HL-60 (cell line): ENCODE data around the gene LZTFL1.

ENCODE experiments used
- DNase-seq, 2 experiments: peaks; one replicate each; pipeline ENCODE4 v3.0.0-alpha.2; 2010 to 2020; ENCODE audit warnings: low read depth in 1 of 2, low spot score in 1 of 2
- H3K27ac ChIP-seq: fragments of 250-450 bp; sonication (Bioruptor Pico); replicated peaks from 2 replicates; pipeline ENCODE4 v1.5.1; 2020; ENCODE audit warnings: mild to moderate bottlenecking, moderate library complexity
- H3K27me3 ChIP-seq: fragments of 250-450 bp; sonication (Bioruptor Pico); 2 replicates; pipeline ENCODE4 v1.5.1; 2021; ENCODE audit warnings: mild to moderate bottlenecking, moderate library complexity; ENCODE audit not compliant: insufficient read depth, poor library complexity, severe bottlenecking
- H3K4me3 ChIP-seq: replicated peaks from 2 replicates; pipeline ENCODE4 v1.5.1; 2011; ENCODE audit warnings: mild to moderate bottlenecking, control low read depth, low read length; ENCODE audit not compliant: insufficient read depth
- GABPA ChIP-seq: IDR thresholded peaks from 2 replicates; pipeline ENCODE4 v1.6.1; 2012; ENCODE audit warnings: low read depth
- POLR2AphosphoS5 ChIP-seq: IDR thresholded peaks from 2 replicates; pipeline ENCODE4 v1.6.1; 2012; ENCODE audit warnings: low read depth
- REST ChIP-seq: IDR thresholded peaks from 2 replicates; pipeline ENCODE4 v1.6.1; 2012; ENCODE audit warnings: low read depth; ENCODE audit not compliant: insufficient replicate concordance
- SPI1 ChIP-seq: IDR thresholded peaks from 2 replicates; pipeline ENCODE4 v1.6.1; 2012; ENCODE audit warnings: low read depth, mild to moderate bottlenecking, borderline replicate concordance
- TF ChIP-seq, protein P1 (sequence below): IDR thresholded peaks from one replicate; pipeline ENCODE4 v1.5.1; 2011; ENCODE audit warnings: low read length, control low read depth, inconsistent platforms; ENCODE audit not compliant: insufficient read depth

LZTFL1 gene

DNA sequence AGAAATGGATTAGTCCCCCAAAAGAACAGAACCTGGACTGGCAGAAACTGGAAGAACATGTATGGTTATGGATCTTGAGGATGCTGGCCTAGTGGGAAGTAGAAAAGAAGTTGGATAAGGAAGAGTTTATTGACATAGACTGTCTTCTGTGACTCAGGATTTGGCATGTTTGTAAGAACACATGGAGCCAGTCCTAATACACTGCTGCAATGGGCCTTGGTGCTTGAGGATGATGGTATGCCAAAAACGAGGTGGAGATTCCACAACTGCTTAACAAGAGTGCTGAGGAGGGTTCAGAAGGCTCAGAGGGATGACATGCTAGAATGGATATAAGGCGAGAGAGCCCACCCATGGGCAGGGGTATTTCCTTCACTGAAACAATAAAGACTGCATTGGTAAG lies 22.4 kb downstream of the LZTFL1 start:
- Histone ChIP-seq H3K4me3 (no peak overlapping the region), H3K27me3 (no peaks in the 10 kb centered on the region), H3K27ac (no peak overlapping the region)
- no peak for DNase-seq
- TF ChIP-seq REST (no peak), GABPA (no peak), SPI1 (no peak), POLR2AphosphoS5 (no peak)
- TF ChIP-seq, protein P1, sequence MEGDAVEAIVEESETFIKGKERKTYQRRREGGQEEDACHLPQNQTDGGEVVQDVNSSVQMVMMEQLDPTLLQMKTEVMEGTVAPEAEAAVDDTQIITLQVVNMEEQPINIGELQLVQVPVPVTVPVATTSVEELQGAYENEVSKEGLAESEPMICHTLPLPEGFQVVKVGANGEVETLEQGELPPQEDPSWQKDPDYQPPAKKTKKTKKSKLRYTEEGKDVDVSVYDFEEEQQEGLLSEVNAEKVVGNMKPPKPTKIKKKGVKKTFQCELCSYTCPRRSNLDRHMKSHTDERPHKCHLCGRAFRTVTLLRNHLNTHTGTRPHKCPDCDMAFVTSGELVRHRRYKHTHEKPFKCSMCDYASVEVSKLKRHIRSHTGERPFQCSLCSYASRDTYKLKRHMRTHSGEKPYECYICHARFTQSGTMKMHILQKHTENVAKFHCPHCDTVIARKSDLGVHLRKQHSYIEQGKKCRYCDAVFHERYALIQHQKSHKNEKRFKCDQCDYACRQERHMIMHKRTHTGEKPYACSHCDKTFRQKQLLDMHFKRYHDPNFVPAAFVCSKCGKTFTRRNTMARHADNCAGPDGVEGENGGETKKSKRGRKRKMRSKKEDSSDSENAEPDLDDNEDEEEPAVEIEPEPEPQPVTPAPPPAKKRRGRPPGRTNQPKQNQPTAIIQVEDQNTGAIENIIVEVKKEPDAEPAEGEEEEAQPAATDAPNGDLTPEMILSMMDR, result no peak

- H3K27ac ChIP-seq, result no peak overlapping the region
- TF ChIP-seq, protein P1, result no peak
- TF ChIP-seq SPI1 (no peak), REST (no peak), GABPA (no peak)
- H3K4me3 ChIP-seq, result no peak overlapping the region
- H3K27me3 ChIP-seq, result no peaks in the 10 kb centered on the region
- no peak for DNase-seq
Measured at GRCh38 chr3:45817831-45818522, 23.9 kb downstream of the LZTFL1 start.

DNA sequence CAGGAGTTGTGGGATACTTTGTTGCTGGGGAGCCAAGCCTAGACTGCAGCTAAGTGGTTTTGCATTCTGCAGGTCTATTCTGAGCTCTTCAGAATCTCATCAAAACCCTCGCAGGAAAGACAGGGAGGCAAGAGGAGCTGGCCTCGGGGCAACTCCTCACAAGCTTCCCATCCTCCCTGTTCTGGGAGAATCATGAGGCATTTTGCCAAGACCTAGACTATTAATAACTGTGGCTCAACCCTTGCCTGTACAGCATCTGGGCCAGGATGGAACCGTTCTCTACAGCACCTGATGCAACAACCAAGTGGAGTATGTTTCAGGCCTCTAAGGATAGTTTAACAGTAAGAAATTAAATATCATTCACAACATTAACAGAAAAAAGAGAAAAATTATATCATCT lies 25.4 kb downstream of the LZTFL1 start:
- TF ChIP-seq POLR2AphosphoS5 (no peak), REST (no peak), SPI1 (no peak), GABPA (no peak)
- TF ChIP-seq, protein P1, result no peak
- no peak overlapping the region for H3K27ac ChIP-seq
- DNase-seq, result no peak

More for the DNA sequence above, 25.4 kb downstream of the LZTFL1 start:
- H3K27me3 ChIP-seq, result no peaks in the 10 kb centered on the region
- H3K4me3 ChIP-seq, result no peak overlapping the region
